HepG2 (cell line): ENCODE results near the gene CAPN9. TPM values are rescaled to one million over a fixed set of nuclear protein-coding genes. Genes with fewer than 3 reads are reported as not detected.

Source experiments
- HDAC1 ChIP-seq: sonication (generic); formaldehyde crosslinking; IDR thresholded peaks from 2 replicates; pipeline ENCODE4 v1.5.1; 2020; ENCODE audit warnings: mild to moderate bottlenecking, missing genetic modification reagents
- JUN ChIP-seq: sonication (generic); formaldehyde crosslinking; IDR thresholded peaks from 2 replicates; pipeline ENCODE4 v1.4.0; 2020; ENCODE audit warnings: mild to moderate bottlenecking, missing genetic modification reagents
- MEIS2 ChIP-seq: sonication (generic); formaldehyde crosslinking; IDR thresholded peaks from 2 replicates; pipeline ENCODE4 v1.9.0; 2021; ENCODE audit warnings: mild to moderate bottlenecking, missing genetic modification reagents
- MIXL1 ChIP-seq: IDR thresholded peaks from 2 replicates; pipeline ENCODE4 v1.6.1; 2016
- PLRG1 ChIP-seq: fragments of 450-650 bp; conservative IDR thresholded peaks from 2 replicates; pipeline ENCODE4 v1.6.1; 2016
- RXRB ChIP-seq: IDR thresholded peaks from 2 replicates; pipeline ENCODE4 v1.6.1; 2016; ENCODE audit warnings: borderline replicate concordance, missing genetic modification reagents, missing compliant biosample characterization
- STAT6 ChIP-seq: sonication (generic); formaldehyde crosslinking; IDR thresholded peaks from 2 replicates; pipeline ENCODE4 v1.4.0; 2020; ENCODE audit warnings: missing genetic modification reagents, mild to moderate bottlenecking, borderline replicate concordance
- TFAP4 ChIP-seq: sonication (generic); IDR thresholded peaks from 2 replicates; pipeline ENCODE4 v1.6.1; 2016; ENCODE audit warnings: low read depth, borderline replicate concordance
- TMF1 ChIP-seq: sonication (generic); formaldehyde crosslinking; IDR thresholded peaks from 2 replicates; pipeline ENCODE4 v1.8.1; 2022; ENCODE audit warnings: low read depth, missing genetic modification reagents
- YEATS2 ChIP-seq: sonication (generic); formaldehyde crosslinking; IDR thresholded peaks from 2 replicates; pipeline ENCODE4 v1.4.0; 2020; ENCODE audit warnings: missing genetic modification reagents, borderline replicate concordance
- ZBTB34 ChIP-seq: sonication (generic); formaldehyde crosslinking; IDR thresholded peaks from 2 replicates; pipeline ENCODE4 v1.8.0; 2022; ENCODE audit warnings: mild to moderate bottlenecking, missing genetic modification reagents
- ZFX ChIP-seq: sonication (generic); formaldehyde crosslinking; IDR thresholded peaks from 2 replicates; pipeline ENCODE4 v1.4.0; 2020; ENCODE audit warnings: mild to moderate bottlenecking, low read depth, missing genetic modification reagents, moderate library complexity
- ZNF18 ChIP-seq: sonication (generic); formaldehyde crosslinking; IDR thresholded peaks from 2 replicates; pipeline ENCODE4 v1.8.0; 2022; ENCODE audit warnings: mild to moderate bottlenecking, missing genetic modification reagents; ENCODE audit not compliant: insufficient replicate concordance
- ZNF510 ChIP-seq: sonication (generic); formaldehyde crosslinking; IDR thresholded peaks from 2 replicates; pipeline ENCODE4 v1.4.0; 2020; ENCODE audit warnings: low read depth, mild to moderate bottlenecking, missing genetic modification reagents
- polyA plus RNA-seq, 8 experiments: library from polyadenylated mRNA; depleted of rRNA in 3 of 8; stranded (reverse) in 7 of 8; unstranded in 1 of 8; fragments of >200 nt; fragmentation: Illumina TruSeq in 4 of 8; extraction: Trizol in 4 of 8; gene quantifications; 2 replicates each; pipeline versions ENCODE4 v1.2.1 to v1.2.3, GENCODE V29; 2011 to 2016; ENCODE audit warnings: low read depth in 4 of 8, missing spikeins in 1 of 8, mixed read lengths in 1 of 8; ENCODE audit not compliant: insufficient read depth in 1 of 8
- total RNA-seq, 5 experiments: library from RNA; depleted of rRNA; stranded (reverse); fragments of >200 nt; fragmentation: Illumina TruSeq; extraction: Trizol; gene quantifications; 2 replicates each; pipeline ENCODE4 v1.2.3, GENCODE V29; 2016; ENCODE audit warnings: low read depth in 1 of 5
- TF ChIP-seq, protein P1 (sequence below): sonication (generic); formaldehyde crosslinking; IDR thresholded peaks from 2 replicates; pipeline ENCODE4 v1.5.0; 2020; ENCODE audit warnings: missing genetic modification reagents
- TF ChIP-seq, protein P2 (sequence below): sonication (generic); formaldehyde crosslinking; IDR thresholded peaks from 2 replicates; pipeline ENCODE4 v1.4.0; 2020; ENCODE audit warnings: mild to moderate bottlenecking, missing genetic modification reagents
- TF ChIP-seq, protein P3 (sequence below): sonication (generic); formaldehyde crosslinking; IDR thresholded peaks from 2 replicates; pipeline ENCODE4 v1.9.0; 2021; ENCODE audit warnings: missing genetic modification reagents, mild to moderate bottlenecking, borderline replicate concordance

CAPN9 gene
- total and polyA plus RNA-seq, 2 of the 13 experiments (the other 11 are each of a cell fraction or from before 2014, with no cell fraction given) = 0.04 to 0.31 TPM

GRCh38 chr1:230725256-230726012 lies 21.8 kb upstream of the CAPN9 start (continued):
- no peak for TF ChIP-seq STAT6
- TF ChIP-seq, protein P1, sequence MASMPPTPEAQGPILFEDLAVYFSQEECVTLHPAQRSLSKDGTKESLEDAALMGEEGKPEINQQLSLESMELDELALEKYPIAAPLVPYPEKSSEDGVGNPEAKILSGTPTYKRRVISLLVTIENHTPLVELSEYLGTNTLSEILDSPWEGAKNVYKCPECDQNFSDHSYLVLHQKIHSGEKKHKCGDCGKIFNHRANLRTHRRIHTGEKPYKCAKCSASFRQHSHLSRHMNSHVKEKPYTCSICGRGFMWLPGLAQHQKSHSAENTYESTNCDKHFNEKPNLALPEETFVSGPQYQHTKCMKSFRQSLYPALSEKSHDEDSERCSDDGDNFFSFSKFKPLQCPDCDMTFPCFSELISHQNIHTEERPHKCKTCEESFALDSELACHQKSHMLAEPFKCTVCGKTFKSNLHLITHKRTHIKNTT (CRISPR knock-in tag) = no peak
- TF ChIP-seq TFAP4 = no peak
- peak; percentile 75 for TF ChIP-seq MIXL1
- no peak for TF ChIP-seq ZFX
- peak; percentile 69; the same call in 1 of the 2 replicates for TF ChIP-seq RXRB (CRISPR knock-in tag)
- TF ChIP-seq PLRG1 = no peak
- TF ChIP-seq, protein P2, sequence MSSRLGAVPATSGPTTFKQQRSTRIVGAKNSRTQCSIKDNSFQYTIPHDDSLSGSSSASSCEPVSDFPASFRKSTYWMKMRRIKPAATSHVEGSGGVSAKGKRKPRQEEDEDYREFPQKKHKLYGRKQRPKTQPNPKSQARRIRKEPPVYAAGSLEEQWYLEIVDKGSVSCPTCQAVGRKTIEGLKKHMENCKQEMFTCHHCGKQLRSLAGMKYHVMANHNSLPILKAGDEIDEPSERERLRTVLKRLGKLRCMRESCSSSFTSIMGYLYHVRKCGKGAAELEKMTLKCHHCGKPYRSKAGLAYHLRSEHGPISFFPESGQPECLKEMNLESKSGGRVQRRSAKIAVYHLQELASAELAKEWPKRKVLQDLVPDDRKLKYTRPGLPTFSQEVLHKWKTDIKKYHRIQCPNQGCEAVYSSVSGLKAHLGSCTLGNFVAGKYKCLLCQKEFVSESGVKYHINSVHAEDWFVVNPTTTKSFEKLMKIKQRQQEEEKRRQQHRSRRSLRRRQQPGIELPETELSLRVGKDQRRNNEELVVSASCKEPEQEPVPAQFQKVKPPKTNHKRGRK (CRISPR knock-in tag) = no peak
- TF ChIP-seq HDAC1 = peak; percentile 46; the same call in 1 of the 2 replicates
- TF ChIP-seq ZNF18 (CRISPR knock-in tag) = no peak
- TF ChIP-seq ZBTB34 (CRISPR knock-in tag) = 0 out of 2 replicates have a peak, but pooled peaks have one; percentile 82
- TF ChIP-seq JUN (CRISPR knock-in tag) = no peak
- TF ChIP-seq YEATS2 (CRISPR knock-in tag) = no peak
- TF ChIP-seq ZNF510 (CRISPR knock-in tag) = no peak
- TF ChIP-seq MEIS2 (CRISPR knock-in tag) = 0 out of 2 replicates have a peak, but pooled peaks have one; percentile 47
- no peak for TF ChIP-seq TMF1
- TF ChIP-seq, protein P3, sequence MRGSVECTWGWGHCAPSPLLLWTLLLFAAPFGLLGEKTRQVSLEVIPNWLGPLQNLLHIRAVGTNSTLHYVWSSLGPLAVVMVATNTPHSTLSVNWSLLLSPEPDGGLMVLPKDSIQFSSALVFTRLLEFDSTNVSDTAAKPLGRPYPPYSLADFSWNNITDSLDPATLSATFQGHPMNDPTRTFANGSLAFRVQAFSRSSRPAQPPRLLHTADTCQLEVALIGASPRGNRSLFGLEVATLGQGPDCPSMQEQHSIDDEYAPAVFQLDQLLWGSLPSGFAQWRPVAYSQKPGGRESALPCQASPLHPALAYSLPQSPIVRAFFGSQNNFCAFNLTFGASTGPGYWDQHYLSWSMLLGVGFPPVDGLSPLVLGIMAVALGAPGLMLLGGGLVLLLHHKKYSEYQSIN (CRISPR knock-in tag) = no peak
